ENCODE measurements around the gene CRTC2. TPM values are rescaled to one million over a fixed set of nuclear protein-coding genes. Genes with fewer than 3 reads are reported as not detected.

CRTC2 gene
- total and polyA plus RNA-seq, 9 of the 15 experiments (the other 6 are each of a cell fraction or from before 2014, with no cell fraction given) = 2.7 to 26.4 (median 10.2) TPM

DNA sequence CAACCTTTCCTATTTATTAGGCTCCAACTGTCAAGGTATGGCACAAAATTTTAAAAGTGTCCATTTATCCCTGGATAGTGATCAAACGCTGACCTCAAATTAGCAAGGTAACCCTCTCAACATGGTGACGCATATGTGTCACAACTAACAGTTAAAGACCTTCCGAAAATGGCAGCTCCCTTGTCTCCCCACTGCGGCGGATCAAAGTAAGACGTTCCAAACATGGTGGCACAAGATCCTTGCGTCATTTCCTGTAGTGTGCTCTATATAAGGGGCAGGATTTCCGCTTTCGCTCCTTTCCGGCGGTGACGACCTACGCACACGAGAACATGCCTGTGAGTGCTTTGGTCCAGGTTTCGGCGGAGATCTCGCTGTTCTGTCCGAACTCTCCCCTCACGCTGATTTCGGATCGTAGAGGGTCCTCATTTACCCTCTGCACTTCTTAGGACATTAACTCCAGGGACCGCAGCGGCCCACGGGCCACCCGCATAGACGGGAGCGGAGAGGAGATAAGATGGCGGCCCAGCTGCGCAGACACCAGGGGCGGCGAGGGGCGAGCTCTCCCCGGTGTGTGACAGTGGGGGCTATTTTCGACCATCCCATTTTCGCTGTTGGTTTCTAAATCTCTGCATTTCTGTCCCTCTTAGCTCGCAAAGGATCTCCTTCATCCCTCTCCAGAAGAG, 32.2 kb upstream of the CRTC2 start, which contains the start of gene RPS27 (continued):
- TF ChIP-seq ZBTB8A (IDR thresholded peaks at IDR 0.05; ENCODE audit: partially characterized antibody) (no peak), SMAD4 (CRISPR knock-in tag; conservative IDR thresholded peaks at IDR 0.05) (peak; percentile 37; the same call in 1 of the 2 replicates), GTF2E2 (tag; IDR thresholded peaks at IDR 0.05) (peak; percentile 92; the same call in 1 of the 2 replicates), CREB1 (IDR thresholded peaks at IDR 0.05) (peak; percentile 93), CREB1 (CRISPR knock-in tag; IDR thresholded peaks at IDR 0.05) (peak; percentile 94), MEF2A (IDR thresholded peaks at IDR 0.05; ENCODE audit: control insufficient read depth, low read depth, low read length) (no peak), TAF7 (tag; IDR thresholded peaks at IDR 0.05) (peak; percentile 99), ELF4 (CRISPR knock-in tag; IDR thresholded peaks at IDR 0.05) (peak; percentile 91), SPI1 (IDR thresholded peaks at IDR 0.05; ENCODE audit: borderline replicate concordance, low read depth, low read length) (peak; percentile 79), TBL1XR1 (IDR thresholded peaks at IDR 0.05; ENCODE audit: low read length in 2 of 2) (no peak; a peak in 2 of 4 replicates), ZNF699 (CRISPR knock-in tag; IDR thresholded peaks at IDR 0.05; ENCODE audit: insufficient replicate concordance) (no peak), SAP30 (IDR thresholded peaks at IDR 0.05; ENCODE audit: borderline replicate concordance, insufficient read depth, low read depth, low read length, poor library complexity, severe bottlenecking) (no peak)
- TF ChIP-seq, protein P1, sequence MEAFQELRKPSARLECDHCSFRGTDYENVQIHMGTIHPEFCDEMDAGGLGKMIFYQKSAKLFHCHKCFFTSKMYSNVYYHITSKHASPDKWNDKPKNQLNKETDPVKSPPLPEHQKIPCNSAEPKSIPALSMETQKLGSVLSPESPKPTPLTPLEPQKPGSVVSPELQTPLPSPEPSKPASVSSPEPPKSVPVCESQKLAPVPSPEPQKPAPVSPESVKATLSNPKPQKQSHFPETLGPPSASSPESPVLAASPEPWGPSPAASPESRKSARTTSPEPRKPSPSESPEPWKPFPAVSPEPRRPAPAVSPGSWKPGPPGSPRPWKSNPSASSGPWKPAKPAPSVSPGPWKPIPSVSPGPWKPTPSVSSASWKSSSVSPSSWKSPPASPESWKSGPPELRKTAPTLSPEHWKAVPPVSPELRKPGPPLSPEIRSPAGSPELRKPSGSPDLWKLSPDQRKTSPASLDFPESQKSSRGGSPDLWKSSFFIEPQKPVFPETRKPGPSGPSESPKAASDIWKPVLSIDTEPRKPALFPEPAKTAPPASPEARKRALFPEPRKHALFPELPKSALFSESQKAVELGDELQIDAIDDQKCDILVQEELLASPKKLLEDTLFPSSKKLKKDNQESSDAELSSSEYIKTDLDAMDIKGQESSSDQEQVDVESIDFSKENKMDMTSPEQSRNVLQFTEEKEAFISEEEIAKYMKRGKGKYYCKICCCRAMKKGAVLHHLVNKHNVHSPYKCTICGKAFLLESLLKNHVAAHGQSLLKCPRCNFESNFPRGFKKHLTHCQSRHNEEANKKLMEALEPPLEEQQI (IDR thresholded peaks at IDR 0.05) = peak; percentile 61; the same call in 1 of the 2 replicates
- TF ChIP-seq, protein P2, sequence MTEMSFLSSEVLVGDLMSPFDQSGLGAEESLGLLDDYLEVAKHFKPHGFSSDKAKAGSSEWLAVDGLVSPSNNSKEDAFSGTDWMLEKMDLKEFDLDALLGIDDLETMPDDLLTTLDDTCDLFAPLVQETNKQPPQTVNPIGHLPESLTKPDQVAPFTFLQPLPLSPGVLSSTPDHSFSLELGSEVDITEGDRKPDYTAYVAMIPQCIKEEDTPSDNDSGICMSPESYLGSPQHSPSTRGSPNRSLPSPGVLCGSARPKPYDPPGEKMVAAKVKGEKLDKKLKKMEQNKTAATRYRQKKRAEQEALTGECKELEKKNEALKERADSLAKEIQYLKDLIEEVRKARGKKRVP (CRISPR knock-in tag; IDR thresholded peaks at IDR 0.05) = peak; percentile 82
- TF ChIP-seq, protein P3, sequence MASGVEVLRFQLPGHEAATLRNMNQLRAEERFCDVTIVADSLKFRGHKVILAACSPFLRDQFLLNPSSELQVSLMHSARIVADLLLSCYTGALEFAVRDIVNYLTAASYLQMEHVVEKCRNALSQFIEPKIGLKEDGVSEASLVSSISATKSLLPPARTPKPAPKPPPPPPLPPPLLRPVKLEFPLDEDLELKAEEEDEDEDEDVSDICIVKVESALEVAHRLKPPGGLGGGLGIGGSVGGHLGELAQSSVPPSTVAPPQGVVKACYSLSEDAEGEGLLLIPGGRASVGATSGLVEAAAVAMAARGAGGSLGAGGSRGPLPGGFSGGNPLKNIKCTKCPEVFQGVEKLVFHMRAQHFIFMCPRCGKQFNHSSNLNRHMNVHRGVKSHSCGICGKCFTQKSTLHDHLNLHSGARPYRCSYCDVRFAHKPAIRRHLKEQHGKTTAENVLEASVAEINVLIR (CRISPR knock-in tag; IDR thresholded peaks at IDR 0.05) = peak; percentile 86
- TF ChIP-seq, protein P4, sequence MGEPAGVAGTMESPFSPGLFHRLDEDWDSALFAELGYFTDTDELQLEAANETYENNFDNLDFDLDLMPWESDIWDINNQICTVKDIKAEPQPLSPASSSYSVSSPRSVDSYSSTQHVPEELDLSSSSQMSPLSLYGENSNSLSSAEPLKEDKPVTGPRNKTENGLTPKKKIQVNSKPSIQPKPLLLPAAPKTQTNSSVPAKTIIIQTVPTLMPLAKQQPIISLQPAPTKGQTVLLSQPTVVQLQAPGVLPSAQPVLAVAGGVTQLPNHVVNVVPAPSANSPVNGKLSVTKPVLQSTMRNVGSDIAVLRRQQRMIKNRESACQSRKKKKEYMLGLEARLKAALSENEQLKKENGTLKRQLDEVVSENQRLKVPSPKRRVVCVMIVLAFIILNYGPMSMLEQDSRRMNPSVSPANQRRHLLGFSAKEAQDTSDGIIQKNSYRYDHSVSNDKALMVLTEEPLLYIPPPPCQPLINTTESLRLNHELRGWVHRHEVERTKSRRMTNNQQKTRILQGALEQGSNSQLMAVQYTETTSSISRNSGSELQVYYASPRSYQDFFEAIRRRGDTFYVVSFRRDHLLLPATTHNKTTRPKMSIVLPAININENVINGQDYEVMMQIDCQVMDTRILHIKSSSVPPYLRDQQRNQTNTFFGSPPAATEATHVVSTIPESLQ (CRISPR knock-in tag; IDR thresholded peaks at IDR 0.05) = no peak
- TF ChIP-seq, protein P5, sequence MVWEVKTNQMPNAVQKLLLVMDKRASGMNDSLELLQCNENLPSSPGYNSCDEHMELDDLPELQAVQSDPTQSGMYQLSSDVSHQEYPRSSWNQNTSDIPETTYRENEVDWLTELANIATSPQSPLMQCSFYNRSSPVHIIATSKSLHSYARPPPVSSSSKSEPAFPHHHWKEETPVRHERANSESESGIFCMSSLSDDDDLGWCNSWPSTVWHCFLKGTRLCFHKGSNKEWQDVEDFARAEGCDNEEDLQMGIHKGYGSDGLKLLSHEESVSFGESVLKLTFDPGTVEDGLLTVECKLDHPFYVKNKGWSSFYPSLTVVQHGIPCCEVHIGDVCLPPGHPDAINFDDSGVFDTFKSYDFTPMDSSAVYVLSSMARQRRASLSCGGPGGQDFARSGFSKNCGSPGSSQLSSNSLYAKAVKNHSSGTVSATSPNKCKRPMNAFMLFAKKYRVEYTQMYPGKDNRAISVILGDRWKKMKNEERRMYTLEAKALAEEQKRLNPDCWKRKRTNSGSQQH (CRISPR knock-in tag; IDR thresholded peaks at IDR 0.05) = peak; percentile 46; the same call in 1 of the 2 replicates

All from K562 (cell line).